ENCODE measurements around the gene CFH.

DNA sequence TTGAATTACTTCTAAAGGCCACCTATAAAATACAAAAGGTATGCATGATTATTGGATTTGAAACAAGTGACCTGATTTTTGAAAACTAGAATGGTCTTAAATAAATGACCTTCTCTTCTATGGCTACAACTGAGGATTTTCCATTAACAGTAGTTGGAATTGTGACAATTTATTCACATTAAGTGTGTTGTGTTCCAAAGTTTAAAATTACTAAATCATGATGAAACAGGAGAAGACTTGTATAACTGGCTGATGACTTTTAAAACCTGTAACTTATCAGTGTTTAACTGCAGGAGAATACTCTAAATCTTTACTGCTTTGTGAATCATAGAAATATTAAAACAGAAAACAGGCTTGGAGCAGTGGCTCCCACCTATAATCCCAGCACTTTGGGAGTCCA is 48.2 kb upstream of the CFH start:
- TF ChIP-seq, protein P1, sequence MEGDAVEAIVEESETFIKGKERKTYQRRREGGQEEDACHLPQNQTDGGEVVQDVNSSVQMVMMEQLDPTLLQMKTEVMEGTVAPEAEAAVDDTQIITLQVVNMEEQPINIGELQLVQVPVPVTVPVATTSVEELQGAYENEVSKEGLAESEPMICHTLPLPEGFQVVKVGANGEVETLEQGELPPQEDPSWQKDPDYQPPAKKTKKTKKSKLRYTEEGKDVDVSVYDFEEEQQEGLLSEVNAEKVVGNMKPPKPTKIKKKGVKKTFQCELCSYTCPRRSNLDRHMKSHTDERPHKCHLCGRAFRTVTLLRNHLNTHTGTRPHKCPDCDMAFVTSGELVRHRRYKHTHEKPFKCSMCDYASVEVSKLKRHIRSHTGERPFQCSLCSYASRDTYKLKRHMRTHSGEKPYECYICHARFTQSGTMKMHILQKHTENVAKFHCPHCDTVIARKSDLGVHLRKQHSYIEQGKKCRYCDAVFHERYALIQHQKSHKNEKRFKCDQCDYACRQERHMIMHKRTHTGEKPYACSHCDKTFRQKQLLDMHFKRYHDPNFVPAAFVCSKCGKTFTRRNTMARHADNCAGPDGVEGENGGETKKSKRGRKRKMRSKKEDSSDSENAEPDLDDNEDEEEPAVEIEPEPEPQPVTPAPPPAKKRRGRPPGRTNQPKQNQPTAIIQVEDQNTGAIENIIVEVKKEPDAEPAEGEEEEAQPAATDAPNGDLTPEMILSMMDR (IDR thresholded peaks at IDR 0.05): no peak
- no peak for TF ChIP-seq POLR2A (IDR thresholded peaks at IDR 0.05)
- TF ChIP-seq EP300 (IDR thresholded peaks at IDR 0.05): no peak
- TF ChIP-seq POLR2AphosphoS5 (IDR thresholded peaks at IDR 0.05): no peak
